GM12872 (cell line): ENCODE measurements around the gene CHAC2.

Experiments used
- TF ChIP-seq, protein P1 (sequence below): IDR thresholded peaks from 3 replicates; pipeline ENCODE4 v1.5.1; 2011; ENCODE audit warnings: low read depth, mild to moderate bottlenecking, low read length, moderate library complexity; ENCODE audit not compliant: insufficient read depth

The CHAC2 gene

DNA sequence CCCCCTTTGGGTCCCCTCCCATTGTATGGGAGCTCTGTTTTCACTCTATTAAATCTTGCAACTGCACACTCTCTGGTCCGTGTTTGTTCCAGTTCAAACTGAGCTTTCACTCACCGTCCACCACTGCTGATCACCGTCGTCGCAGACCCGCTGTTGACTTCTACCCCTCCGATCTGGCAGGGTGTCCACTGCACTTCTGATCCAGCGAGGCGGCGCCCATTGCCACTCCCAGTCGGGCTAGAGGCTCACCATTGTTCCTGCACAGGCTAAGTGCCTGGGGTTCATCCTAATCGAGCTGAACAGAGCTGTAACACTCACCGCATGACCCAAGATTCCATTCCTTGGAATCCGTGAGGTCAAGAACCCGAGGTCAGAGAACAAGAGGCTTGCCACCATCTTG lies 11.0 kb upstream of the CHAC2 start:
- TF ChIP-seq, protein P1, sequence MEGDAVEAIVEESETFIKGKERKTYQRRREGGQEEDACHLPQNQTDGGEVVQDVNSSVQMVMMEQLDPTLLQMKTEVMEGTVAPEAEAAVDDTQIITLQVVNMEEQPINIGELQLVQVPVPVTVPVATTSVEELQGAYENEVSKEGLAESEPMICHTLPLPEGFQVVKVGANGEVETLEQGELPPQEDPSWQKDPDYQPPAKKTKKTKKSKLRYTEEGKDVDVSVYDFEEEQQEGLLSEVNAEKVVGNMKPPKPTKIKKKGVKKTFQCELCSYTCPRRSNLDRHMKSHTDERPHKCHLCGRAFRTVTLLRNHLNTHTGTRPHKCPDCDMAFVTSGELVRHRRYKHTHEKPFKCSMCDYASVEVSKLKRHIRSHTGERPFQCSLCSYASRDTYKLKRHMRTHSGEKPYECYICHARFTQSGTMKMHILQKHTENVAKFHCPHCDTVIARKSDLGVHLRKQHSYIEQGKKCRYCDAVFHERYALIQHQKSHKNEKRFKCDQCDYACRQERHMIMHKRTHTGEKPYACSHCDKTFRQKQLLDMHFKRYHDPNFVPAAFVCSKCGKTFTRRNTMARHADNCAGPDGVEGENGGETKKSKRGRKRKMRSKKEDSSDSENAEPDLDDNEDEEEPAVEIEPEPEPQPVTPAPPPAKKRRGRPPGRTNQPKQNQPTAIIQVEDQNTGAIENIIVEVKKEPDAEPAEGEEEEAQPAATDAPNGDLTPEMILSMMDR: no peak

DNA sequence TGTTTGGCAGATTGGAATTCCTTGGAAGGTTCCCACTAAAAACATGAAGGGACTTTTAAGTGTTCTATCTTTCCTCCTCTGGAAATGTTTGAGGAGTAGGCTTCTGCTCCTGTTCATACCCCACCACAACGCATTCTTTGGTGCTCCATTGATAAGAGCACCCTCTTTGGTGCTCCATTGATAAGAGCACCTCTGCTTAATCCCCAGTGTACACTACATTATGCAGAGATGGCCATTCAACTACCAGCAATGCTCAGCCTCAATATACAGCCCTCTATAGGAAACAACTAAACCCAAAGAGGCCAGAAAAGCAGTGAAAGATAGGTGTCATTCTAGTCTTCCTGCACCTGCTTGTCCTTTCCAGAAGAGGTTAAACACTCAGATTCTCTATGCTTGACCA lies 1.8 kb upstream of the CHAC2 start:
- TF ChIP-seq, protein P1: no peak

DNA sequence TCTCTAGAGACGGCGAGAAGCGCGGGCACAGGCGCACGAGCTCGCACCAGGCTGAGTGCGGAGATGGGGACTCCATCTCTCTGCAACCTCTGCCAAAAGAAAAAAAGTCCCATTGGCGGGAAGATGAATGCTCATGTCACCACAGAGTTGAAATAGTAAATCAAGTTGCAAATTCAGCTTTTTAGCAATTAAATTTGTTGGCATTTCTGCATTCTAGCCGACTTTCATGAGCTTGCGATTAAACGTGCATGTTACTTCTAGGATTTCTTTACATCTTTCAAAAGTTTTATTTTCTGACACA lies 588 bp downstream of the CHAC2 start:
- TF ChIP-seq, protein P1: no peak

DNA sequence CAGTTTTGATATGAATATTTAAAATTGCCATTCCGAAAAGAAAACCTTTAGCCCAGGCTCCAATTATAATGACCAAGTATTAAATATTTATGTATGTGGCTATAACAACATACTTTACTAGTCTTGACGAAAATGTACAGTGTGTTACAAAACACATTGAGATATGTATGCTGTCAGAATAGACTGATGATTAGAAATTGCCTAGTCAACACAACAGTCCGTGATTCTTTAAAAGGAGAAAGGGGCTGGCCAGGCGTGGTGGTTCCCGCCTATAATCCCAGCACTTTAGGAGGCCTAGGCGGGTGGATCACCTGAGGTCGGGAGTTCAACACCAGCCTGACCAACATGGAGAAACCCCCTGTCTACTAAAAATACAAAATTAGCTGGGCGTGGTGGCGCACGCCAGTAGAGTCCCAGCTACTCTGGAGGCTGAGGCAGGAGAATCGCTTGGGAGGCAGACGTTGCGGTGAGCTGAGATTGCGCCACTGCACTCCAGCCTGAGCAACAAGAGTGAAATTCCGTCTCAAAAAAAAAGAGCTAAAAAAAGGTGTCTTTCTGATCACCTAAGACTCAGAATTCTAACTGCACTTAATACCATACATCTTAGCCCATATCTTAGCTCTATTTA lies 1.8 kb downstream of the CHAC2 start:
- TF ChIP-seq, protein P1: no peak

DNA sequence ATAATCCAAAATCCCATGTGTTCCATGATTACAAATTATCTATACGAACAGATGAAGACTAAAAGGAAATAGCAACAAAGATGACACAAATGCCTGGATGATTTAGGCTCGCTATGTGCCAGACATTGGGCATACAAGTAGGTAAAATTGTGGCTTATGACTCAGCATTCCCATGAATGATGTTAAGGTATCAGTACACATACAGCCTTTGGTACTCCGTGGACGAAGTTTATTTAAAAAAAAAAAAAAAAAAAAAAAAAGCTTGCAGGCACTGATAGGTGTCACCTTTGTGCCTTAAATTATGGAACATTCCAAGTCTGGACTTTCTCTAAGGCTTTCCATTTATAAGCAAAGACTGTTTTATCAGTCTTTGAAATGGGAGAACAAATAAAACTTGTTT lies 2.7 kb downstream of the CHAC2 start:
- TF ChIP-seq, protein P1: no peak

DNA sequence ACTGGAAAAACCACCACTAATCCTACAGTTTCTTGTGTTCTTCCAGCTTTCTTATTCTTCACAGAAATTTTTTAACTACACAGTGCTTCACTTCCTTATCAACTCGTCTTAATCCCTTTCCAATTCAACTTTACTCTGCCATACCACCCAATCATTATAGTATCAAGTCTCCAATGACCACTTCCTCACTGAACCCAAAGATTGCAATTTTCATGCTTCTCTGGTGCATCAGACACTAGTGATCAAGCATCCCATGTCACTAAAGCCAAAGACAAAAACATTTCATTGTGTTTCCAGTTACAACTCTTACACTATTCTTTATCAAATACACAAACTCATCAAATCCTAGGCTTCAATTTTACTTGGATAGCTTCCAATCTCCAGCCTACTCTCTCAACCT lies 9.5 kb downstream of the CHAC2 start:
- TF ChIP-seq, protein P1: no peak

DNA sequence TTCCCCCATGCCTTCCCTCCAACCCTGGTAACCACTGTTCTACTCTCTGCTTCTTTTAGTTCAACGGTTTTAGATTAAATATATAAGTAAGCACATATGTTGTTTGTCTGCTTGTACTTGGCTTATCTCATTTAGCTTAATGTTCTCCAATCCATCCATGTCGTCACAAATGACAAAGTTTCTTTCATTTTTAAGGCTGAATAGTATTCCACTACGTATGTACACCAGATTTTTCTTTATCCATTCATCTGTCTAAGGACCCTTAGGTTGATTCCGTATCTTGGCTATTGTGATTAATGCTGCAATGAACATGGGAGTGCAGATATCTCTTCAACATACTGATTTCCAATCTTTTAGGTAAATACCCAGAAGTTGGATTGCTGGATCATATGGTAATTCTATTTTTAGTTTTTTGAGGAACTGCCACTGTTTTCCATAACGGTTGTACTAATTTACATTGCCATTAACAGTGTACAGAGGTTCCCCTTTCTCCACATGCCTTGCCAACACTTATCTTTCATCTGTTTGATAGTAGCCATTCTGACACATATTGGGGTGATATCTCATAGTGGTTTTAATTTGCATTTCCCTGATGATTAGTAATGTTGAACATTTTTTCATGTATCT lies 11.0 kb downstream of the CHAC2 start:
- TF ChIP-seq, protein P1: no peak

DNA sequence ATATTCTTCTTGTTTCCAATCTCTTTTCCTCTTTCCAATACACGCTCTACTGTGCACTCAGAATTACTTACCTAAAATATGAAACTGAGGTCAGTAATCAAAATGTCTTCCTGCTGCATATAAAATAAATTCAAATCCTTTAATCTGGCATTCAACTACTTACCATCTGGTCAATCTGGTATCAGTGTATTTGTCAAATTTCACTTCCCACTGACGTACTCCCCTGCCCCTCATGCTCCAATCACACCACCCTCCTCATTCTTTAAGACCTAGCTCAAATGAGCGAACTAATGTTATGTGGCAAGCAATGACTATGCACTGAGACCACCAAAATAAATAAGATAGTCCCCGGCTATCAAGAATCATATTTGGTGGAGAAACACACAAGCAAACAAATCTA lies 12.5 kb downstream of the CHAC2 start:
- TF ChIP-seq, protein P1: no peak
